Right lobe of liver (tissue), 6 donors: Measurements from ENCODE around the gene TMCO2. TPM values are rescaled to one million over a fixed set of nuclear protein-coding genes. Genes with fewer than 3 reads are reported as not detected.
A peak's percentile ranks its signal among the peaks of the same experiment; 100 is the strongest.

ENCODE experiments used
- ATAC-seq, 4 donors: fragments of 200-7000 bp; cut with Tn5 transposase; one replicate each; pipeline ENCODE4 v1.9.1; 2020; ENCODE audit warnings: mild to moderate bottlenecking in 4 of 4, moderate library complexity in 4 of 4
- DNase-seq, 3 donors: peaks; one replicate each; pipeline ENCODE4 v3.0.0-alpha.2; 2020
- H3K27ac ChIP-seq, 3 donors: fragments of 200-600 bp; one replicate each; pipeline ENCODE4 v1.8.0; 2022
- H3K27me3 ChIP-seq, 2 donors: fragments of 200-600 bp; one replicate each; pipeline ENCODE4 v1.8.0; 2022
- H3K36me3 ChIP-seq, 4 donors: fragments of 200-600 bp; sonication (generic) in 1 of 4; one replicate each; pipeline versions ENCODE4 v1.5.1 to v1.8.0; 2017 to 2022; ENCODE audit warnings: control low read depth in 1 of 4
- H3K4me1 ChIP-seq, 4 donors: fragments of 200-600 bp; sonication (generic) in 1 of 4; one replicate each; pipeline versions ENCODE4 v1.5.1 to v1.8.0; 2017 to 2022; ENCODE audit warnings: control low read depth in 1 of 4
- H3K4me3 ChIP-seq, 3 donors: fragments of 200-600 bp; one replicate each; pipeline ENCODE4 v1.8.0; 2022
- H3K9me3 ChIP-seq, 4 donors: fragments of 200-600 bp; sonication (generic) in 1 of 4; one replicate each; pipeline versions ENCODE4 v1.5.1 to v1.8.0; 2017 to 2022; ENCODE audit warnings: control low read depth in 1 of 4
- CTCF ChIP-seq, 4 donors: fragments of 200-600 bp in 3 of 4; fragments of 450-650 bp in 1 of 4; IDR thresholded peaks; one replicate each; pipeline versions ENCODE4 v1.5.1 to v1.8.0; 2016 to 2022; ENCODE audit warnings: antibody characterized with exemption in 4 of 4, mild to moderate bottlenecking in 2 of 4
- POLR2A ChIP-seq: fragments of 450-650 bp; IDR thresholded peaks from one replicate; pipeline ENCODE4 v1.6.1; 2017; ENCODE audit warnings: antibody characterized with exemption, mild to moderate bottlenecking
- WGBS: methylation state at CpG from one replicate; pipeline ENCODE4 v1.1.6; 2018; ENCODE audit warnings: low coverage, low lambda C conversion rate; ENCODE audit not compliant: insufficient coverage; ENCODE audit errors: missing lambda C conversion rate; 5-methylcytosine and 5-hydroxymethylcytosine counted together
- intact Hi-C, 2 donors: fragments of 100-400 bp; cut with DNase I; formaldehyde crosslinking; loops; one replicate each; pipeline versions ENCODE4 v1.11.2 to v1.14.1; 2022
- total RNA-seq, 6 experiments: library from RNA; depleted of rRNA in 2 of 6; stranded (reverse); fragments of >200 nt in 2 of 6; fragmentation: NEBNext Ultra II Directional in 3 of 6; extraction: Animal tissue kit (Norgen Biotek cat#: 25700) in 3 of 6; gene quantifications; one replicate each; pipeline versions ENCODE4 v1.1.0 to v1.2.4, GENCODE V29; 2016 to 2023
- donor health status: DM: no; HTN: yes; CAD: no.
- donor health status: DM: no; HTN: no; CAD: no.
- donor health status: DM: no; HTN: no; CAD: no.
- donor health status: DM: no; HTN: yes; CAD: no.
- donor health status: DM: no; HTN: yes; CAD: no.

TMCO2 gene
- total RNA-seq, 6 experiments from 2014 or later, result not detected

- intact Hi-C loops, result no loop called here
- 22% methylated on average over 2 of the region's 2 CpGs for WGBS
- Histone ChIP-seq H3K27me3 (no peaks in the 10 kb centered on the region), H3K27ac (peak overlapping the region; percentile 60 to 83 (median 69)), H3K36me3 (peaks cover 4 to 47% (median 12%) of the 10 kb centered on the region in 4 donors), H3K9me3 (no peaks in the 10 kb centered on the region), H3K4me1 (peaks cover 0 to 16% (median 3%) of the 10 kb centered on the region in 4 donors), H3K4me3 (no peak overlapping the region)
- ATAC-seq (peak; percentile 91 to 96 (median 93)), DNase-seq (no peak)
- TF ChIP-seq CTCF (IDR thresholded peaks at IDR 0.05), result no peak
- no peak for TF ChIP-seq POLR2A
Observed at GRCh38 chr1:40267767-40268187, 20.0 kb downstream of the TMCO2 start.

GRCh38 chr1:40268211-40268610, 20.5 kb downstream of the TMCO2 start:
- ATAC-seq, result no peak
- no peaks in the 10 kb centered on the region for H3K27me3 ChIP-seq
- H3K27ac ChIP-seq, result peak overlapping the region; percentile 33 to 83 (median 69)
- peaks cover 4 to 43% (median 9%) of the 10 kb centered on the region in 4 donors for H3K36me3 ChIP-seq
- H3K4me1 ChIP-seq, result peaks cover 0 to 21% (median 3%) of the 10 kb centered on the region in 4 donors
- intact Hi-C loops, result no loop called here
- TF ChIP-seq CTCF (IDR thresholded peaks at IDR 0.05) (no peak), POLR2A (no peak)
- DNase-seq, result no peak
- no peak overlapping the region for H3K4me3 ChIP-seq
- H3K9me3 ChIP-seq, result no peaks in the 10 kb centered on the region

GRCh38 chr1:40270152-40270834, 22.6 kb downstream of the TMCO2 start:
- TF ChIP-seq POLR2A, result no peak
- TF ChIP-seq CTCF (IDR thresholded peaks at IDR 0.05), result no peak
- Histone ChIP-seq H3K9me3 (no peaks in the 10 kb centered on the region), H3K36me3 (peaks cover 4 to 39% (median 8%) of the 10 kb centered on the region in 4 donors), H3K4me3 (no peak overlapping the region), H3K27ac (no peak overlapping the region), H3K27me3 (no peaks in the 10 kb centered on the region), H3K4me1 (peaks cover 0 to 30% (median 3%) of the 10 kb centered on the region in 4 donors)
- no peak for ATAC-seq
- intact Hi-C loops, result no loop called here
- no peak for DNase-seq
- 82% methylated on average over 3 of the region's 3 CpGs for WGBS

- intact Hi-C loops, result no loop called here
- WGBS, result 90% methylated on average over 3 of the region's 3 CpGs
- peaks cover 0 to 22% (median 0%) of the 10 kb centered on the region in 4 donors for H3K4me1 ChIP-seq
- TF ChIP-seq POLR2A (no peak), CTCF (IDR thresholded peaks at IDR 0.05) (no peak)
- peaks cover 4 to 39% (median 8%) of the 10 kb centered on the region in 4 donors for H3K36me3 ChIP-seq
- H3K27me3 ChIP-seq, result no peaks in the 10 kb centered on the region
- H3K27ac ChIP-seq, result peak overlapping the region in 2 of 3 donors; percentile 56 to 74
- DNase-seq (no peak), ATAC-seq (no peak)
- no peak overlapping the region for H3K4me3 ChIP-seq
- no peaks in the 10 kb centered on the region for H3K9me3 ChIP-seq
Observed at GRCh38 chr1:40272653-40273213, 25.0 kb downstream of the TMCO2 start.
